Esophagus (tissue), 2 donors: ENCODE results near the gene G3BP1. TPM values are rescaled to one million over a fixed set of nuclear protein-coding genes. Genes with fewer than 3 reads are reported as not detected.
A peak's percentile ranks its signal among the peaks of the same experiment; 100 is the strongest.

ENCODE experiments used
- H3K27ac ChIP-seq, 2 donors: one replicate each; pipeline ENCODE4 v1.5.1; 2013; ENCODE audit warnings: low read depth in 2 of 2, mild to moderate bottlenecking in 2 of 2, inconsistent platforms in 1 of 2, low read length in 1 of 2, moderate library complexity in 1 of 2
- H3K27me3 ChIP-seq, 2 donors: one replicate each; pipeline ENCODE4 v1.6.1; 2013; ENCODE audit warnings: low read length in 2 of 2, control low read depth in 1 of 2, mild to moderate bottlenecking in 1 of 2; ENCODE audit not compliant: insufficient read depth in 2 of 2, control insufficient read depth in 1 of 2
- H3K36me3 ChIP-seq, 2 donors: one replicate each; pipeline ENCODE4 v1.6.1; 2013; ENCODE audit warnings: low read length in 1 of 2; ENCODE audit not compliant: control insufficient read depth in 2 of 2, insufficient read depth in 2 of 2
- H3K4me1 ChIP-seq, 2 donors: one replicate each; pipeline ENCODE4 v1.6.1; 2013; ENCODE audit warnings: low read length in 1 of 2; ENCODE audit not compliant: control insufficient read depth in 2 of 2, insufficient read depth in 2 of 2
- H3K4me3 ChIP-seq, 2 donors: one replicate each; pipeline ENCODE4 v1.5.1; 2013; ENCODE audit warnings: low read length in 2 of 2, mild to moderate bottlenecking in 2 of 2, low read depth in 1 of 2, moderate library complexity in 1 of 2
- H3K9me3 ChIP-seq, 2 donors: one replicate each; pipeline ENCODE4 v1.6.1; 2013; ENCODE audit warnings: mild to moderate bottlenecking in 2 of 2, low read depth in 1 of 2, low read length in 1 of 2, moderate library complexity in 1 of 2; ENCODE audit not compliant: control insufficient read depth in 2 of 2, insufficient read depth in 1 of 2
- WGBS, 2 donors: extraction: QIAGEN DNeasy Blood & Tissue Kit; methylation state at CpG; one replicate each; pipeline ENCODE4 v1.1.7; 2013; 5-methylcytosine and 5-hydroxymethylcytosine counted together
- polyA plus RNA-seq, 2 donors: library from polyadenylated mRNA; stranded (reverse); fragments of 200-250 nt; gene quantifications; one replicate each; pipeline ENCODE4 v1.2.3, GENCODE V29; 2013
- donor health status: healthy with polysubstance abuse.
- donor health status: Bipolar disorder and iron deficiency.

Gene G3BP1
- polyA plus RNA-seq, 2 donors = 15.5 to 33.1 TPM

- no peaks in the 10 kb centered on the region for H3K27me3 ChIP-seq
- H3K4me3 ChIP-seq = no peak overlapping the region
- H3K36me3 ChIP-seq = peaks cover 0 to under 1% of the 10 kb centered on the region in 2 donors
- H3K4me1 ChIP-seq = peaks cover 0 to 2% of the 10 kb centered on the region in 2 donors
- no peaks in the 10 kb centered on the region for H3K9me3 ChIP-seq
- H3K27ac ChIP-seq = no peak overlapping the region
- WGBS, 2 donors = 65 to 69% methylated on average over 9 of the region's 9 CpGs
These were observed 33.5 kb upstream of the G3BP1 start for GRCh38 chr5:151738125-151738848.

GRCh38 chr5:151739395-151739794 is 32.4 kb upstream of the G3BP1 start:
- Histone ChIP-seq H3K36me3 (peaks cover 0 to 4% of the 10 kb centered on the region in 2 donors), H3K4me3 (no peak overlapping the region), H3K27ac (no peak overlapping the region), H3K4me1 (peaks cover 0 to 2% of the 10 kb centered on the region in 2 donors), H3K27me3 (no peaks in the 10 kb centered on the region), H3K9me3 (no peaks in the 10 kb centered on the region)
- 78 to 90% methylated on average over 2 of the region's 2 CpGs for WGBS, 2 donors

- Histone ChIP-seq H3K4me3 (no peak overlapping the region), H3K36me3 (peaks cover 0 to 4% of the 10 kb centered on the region in 2 donors), H3K27me3 (no peaks in the 10 kb centered on the region), H3K27ac (peak overlapping the region; percentile 40 to 47), H3K4me1 (peaks cover 0 to 2% of the 10 kb centered on the region in 2 donors), H3K9me3 (no peaks in the 10 kb centered on the region)
- WGBS, 2 donors = 63 to 67% methylated on average over 4 of the region's 4 CpGs
These were observed 31.8 kb upstream of the G3BP1 start for GRCh38 chr5:151739939-151740335.

GRCh38 chr5:151740336-151740942 is 31.3 kb upstream of the G3BP1 start:
- peaks cover 1 to 2% of the 10 kb centered on the region in 2 donors for H3K4me1 ChIP-seq
- WGBS, 2 donors = 15 to 17% methylated on average over 11 of the region's 11 CpGs
- peak overlapping the region; percentile 40 to 47 for H3K27ac ChIP-seq
- H3K27me3 ChIP-seq = no peaks in the 10 kb centered on the region
- H3K9me3 ChIP-seq = no peaks in the 10 kb centered on the region
- H3K4me3 ChIP-seq = no peak overlapping the region
- peaks cover 0 to 4% of the 10 kb centered on the region in 2 donors for H3K36me3 ChIP-seq

GRCh38 chr5:151740958-151741373 is 30.8 kb upstream of the G3BP1 start:
- H3K9me3 ChIP-seq = no peaks in the 10 kb centered on the region
- peak overlapping the region in 1 of 2 donors; percentile 40 for H3K27ac ChIP-seq
- H3K4me1 ChIP-seq = peaks cover 2 to 5% of the 10 kb centered on the region in 2 donors
- H3K4me3 ChIP-seq = no peak overlapping the region
- H3K27me3 ChIP-seq = no peaks in the 10 kb centered on the region
- WGBS, 2 donors = 36 to 63% methylated on average over 2 of the region's 2 CpGs
- peaks cover under 1 to 4% of the 10 kb centered on the region in 2 donors for H3K36me3 ChIP-seq

- Histone ChIP-seq H3K27ac (no peak overlapping the region), H3K9me3 (no peaks in the 10 kb centered on the region)
These were observed 29.9 kb upstream of the G3BP1 start for GRCh38 chr5:151741678-151742423.

GRCh38 chr5:151742870-151743294 is 28.9 kb upstream of the G3BP1 start:
- peaks cover 2 to 7% of the 10 kb centered on the region in 2 donors for H3K4me1 ChIP-seq
- no peaks in the 10 kb centered on the region for H3K27me3 ChIP-seq
- 52 to 60% methylated on average over 7 of the region's 7 CpGs for WGBS, 2 donors
- H3K36me3 ChIP-seq = peaks cover 3 to 4% of the 10 kb centered on the region in 2 donors
- H3K27ac ChIP-seq = no peak overlapping the region
- no peaks in the 10 kb centered on the region for H3K9me3 ChIP-seq
- no peak overlapping the region for H3K4me3 ChIP-seq

More at GRCh38 chr5:151741678-151742423, 29.9 kb upstream of the G3BP1 start:
- peaks cover 2 to 7% of the 10 kb centered on the region in 2 donors for H3K4me1 ChIP-seq
- H3K27me3 ChIP-seq = no peaks in the 10 kb centered on the region
- H3K36me3 ChIP-seq = peaks cover 3 to 4% of the 10 kb centered on the region in 2 donors
- WGBS, 2 donors = 78 to 86% methylated on average over 6 of the region's 6 CpGs
- H3K4me3 ChIP-seq = no peak overlapping the region

- Histone ChIP-seq H3K36me3 (peaks cover 3 to 4% of the 10 kb centered on the region in 2 donors), H3K4me1 (peaks cover 2 to 7% of the 10 kb centered on the region in 2 donors), H3K27me3 (no peaks in the 10 kb centered on the region), H3K9me3 (no peaks in the 10 kb centered on the region), H3K27ac (no peak overlapping the region), H3K4me3 (no peak overlapping the region)
- 95 to 97% methylated on average over 1 of the region's 1 CpG for WGBS, 2 donors
These were observed 28.2 kb upstream of the G3BP1 start for GRCh38 chr5:151743530-151743929.

GRCh38 chr5:151745071-151745705 is 26.6 kb upstream of the G3BP1 start:
- no peaks in the 10 kb centered on the region for H3K9me3 ChIP-seq
- H3K36me3 ChIP-seq = peaks cover 3 to 4% of the 10 kb centered on the region in 2 donors
- peaks cover 2 to 7% of the 10 kb centered on the region in 2 donors for H3K4me1 ChIP-seq
- H3K4me3 ChIP-seq = no peak overlapping the region
- H3K27ac ChIP-seq = peak overlapping the region; percentile 61 to 85
- 35 to 51% methylated on average over 7 of the region's 7 CpGs for WGBS, 2 donors
- no peaks in the 10 kb centered on the region for H3K27me3 ChIP-seq
